ENCODE measurements around the gene RGS7. TPM values are rescaled to one million over a fixed set of nuclear protein-coding genes. Genes with fewer than 3 reads are reported as not detected.

RGS7 gene
- total and polyA plus RNA-seq, 2 of the 4 experiments (the other 2 are of a cell fraction): 0.58 to 0.72 TPM

DNA sequence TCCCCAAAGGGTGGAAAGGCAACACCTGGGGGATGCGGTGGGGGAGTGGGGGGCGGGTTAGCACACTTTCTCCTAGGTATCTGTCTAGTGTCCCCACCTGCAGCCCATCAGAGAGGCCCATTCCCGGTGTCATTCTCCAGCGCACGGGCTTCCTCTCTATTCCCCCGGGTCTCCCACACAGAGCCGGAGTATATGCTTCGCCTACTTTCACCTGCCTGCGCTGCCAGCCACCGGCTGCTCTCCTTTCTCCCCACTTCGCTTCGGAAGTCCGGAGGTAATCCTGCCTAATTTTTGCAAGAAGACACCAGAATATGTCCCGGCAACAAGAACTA, 852 bp downstream of the RGS7 start (continued):
- TF ChIP-seq MXI1 (IDR thresholded peaks at IDR 0.05; ENCODE audit: borderline replicate concordance, low read depth, low read length): no peak
- no peak for TF ChIP-seq MAZ (IDR thresholded peaks at IDR 0.05; ENCODE audit: borderline replicate concordance, low read depth, low read length)
- no peak for TF ChIP-seq FOS (IDR thresholded peaks at IDR 0.05; ENCODE audit: low read depth, low read length)
- TF ChIP-seq NFE2L2 (IDR thresholded peaks at IDR 0.05; ENCODE audit: low read depth, low read length): no peak

DNA sequence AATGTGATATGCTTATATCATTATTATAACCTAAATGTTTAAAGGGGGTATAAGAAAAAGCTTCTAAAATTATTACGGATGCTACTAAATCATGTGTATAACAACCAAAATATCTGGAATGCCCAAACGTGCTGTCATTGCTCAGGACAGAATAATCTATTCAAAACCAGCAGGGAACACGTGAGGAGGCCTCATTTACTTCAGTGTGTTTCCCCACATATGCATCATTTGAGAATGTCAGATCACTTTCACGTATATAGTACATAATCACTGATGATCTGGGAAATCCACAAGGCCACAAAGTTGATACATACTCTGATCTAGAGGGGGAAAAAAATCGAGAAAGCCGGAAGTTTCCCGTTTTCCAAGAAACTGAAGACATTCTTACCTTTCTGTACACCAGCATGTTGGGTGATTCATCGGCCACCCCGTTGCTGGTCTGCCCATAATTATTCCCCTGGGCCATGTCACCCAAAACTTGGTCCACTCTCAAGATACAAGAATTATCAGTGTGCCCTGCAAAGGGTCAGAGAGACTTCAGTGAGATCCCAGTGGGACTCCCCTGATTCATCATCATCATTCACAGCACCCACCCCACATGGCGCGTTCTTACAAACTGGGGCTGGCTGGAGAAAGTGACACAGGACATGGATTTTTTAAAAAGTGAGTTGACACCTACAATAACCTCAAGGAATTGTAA, 1.5 kb downstream of the RGS7 start:
- Histone ChIP-seq H2BK15ac (ENCODE audit: low read depth, low read length) (no peak overlapping the region), H3K14ac (replicated peaks; ENCODE audit: low read depth, low read length) (no peak overlapping the region), H3K4me1 (ENCODE audit: control insufficient read depth, insufficient read depth, low read length) (no peaks in the 10 kb centered on the region), H2AFZ (replicated peaks; ENCODE audit: low read length, poor library complexity) (no peak overlapping the region), H3K36me3 (ENCODE audit: control insufficient read depth, insufficient read depth, low read length) (no peaks in the 10 kb centered on the region), H4K5ac (ENCODE audit: low read depth, low read length) (no peak overlapping the region), H3K4ac (ENCODE audit: low read depth, low read length) (no peak overlapping the region), H2BK20ac (ENCODE audit: low read depth, low read length) (no peak overlapping the region), H3K56ac (ENCODE audit: extremely low read depth, insufficient read depth, low read length) (no peak overlapping the region), H2BK5ac (ENCODE audit: low read depth, low read length, poor library complexity, severe bottlenecking) (no peak overlapping the region), H3K4me3 (ENCODE audit: insufficient read depth, low read depth, low read length) (no peak overlapping the region), H4K91ac (ENCODE audit: insufficient read depth, low read depth, low read length) (no peak overlapping the region), H3K18ac (ENCODE audit: low read depth, low read length) (no peak overlapping the region), H3K27ac (ENCODE audit: insufficient read depth, low read length) (no peak overlapping the region), H3K4me2 (ENCODE audit: low read depth, low read length) (no peak overlapping the region), H2BK120ac (ENCODE audit: low read depth, low read length) (no peak overlapping the region), H3K79me1 (ENCODE audit: low read depth in 1 of 2, low read length in 2 of 2) (no peaks in the 10 kb centered on the region), H2AK9ac (replicated peaks; ENCODE audit: low read depth, low read length, poor library complexity) (no peak overlapping the region), H3K9me3 (ENCODE audit: control insufficient read depth, insufficient read depth, low read length) (no peaks in the 10 kb centered on the region), H3K9me1 (ENCODE audit: insufficient read depth, low read length) (no peaks in the 10 kb centered on the region), H2AK5ac (ENCODE audit: low read depth, low read length) (no peak overlapping the region), H3K23ac (ENCODE audit: low read depth, low read length) (no peak overlapping the region), H3K9ac (ENCODE audit: low read depth, low read length) (no peak overlapping the region), H3K27me3 (ENCODE audit: control insufficient read depth, insufficient read depth, low read length) (peaks cover 13% of the 10 kb centered on the region), H4K20me1 (ENCODE audit: insufficient read depth, low read length) (no peaks in the 10 kb centered on the region), H4K8ac (ENCODE audit: low read depth in 2 of 2, low read length in 2 of 2) (no peak overlapping the region)
- intact Hi-C loops (cut with micrococcal nuclease): loop anchor here (5.0 kb wide), 1 partner anchor 127 kb away; no protein-coding TSS in a partner anchor
- no TSS peak for BruUV-seq (replicated peaks)
- DNase-seq: no peak
- ATAC-seq (ENCODE audit: low read depth): no peak
- CTCF ChIA-PET: no interaction called here
- TF ChIP-seq CHD1 (IDR thresholded peaks at IDR 0.05; ENCODE audit: low read depth, low read length) (no peak), SMC3 (IDR thresholded peaks at IDR 0.05; ENCODE audit: low read depth, low read length) (no peak), RAD21 (IDR thresholded peaks at IDR 0.05; ENCODE audit: low read length) (no peak), ELK1 (IDR thresholded peaks at IDR 0.05; ENCODE audit: borderline replicate concordance, low read depth, low read length) (no peak)
- WGBS, 2 experiments (ENCODE audit: extremely low coverage in 2 of 2, insufficient read length in 1 of 2): no CpG with 5 or more reads among the region's 11 CpGs
- dilution Hi-C loops (cut with HindIII; ENCODE audit: low sequenced_read_pairs, unreplicated experiment): no loop called here
- in situ Hi-C loops (cut with MboI; ENCODE audit: low sequenced_read_pairs): no loop called here
- POLR2A ChIA-PET (ENCODE audit: unreplicated experiment): no interaction called here

Measured in IMR-90 (cell line).